OCI-LY3 (cell line): ENCODE measurements around the gene NCOA4.

Experiments used
- H2AFZ ChIP-seq: fragments of 200-600, 300-600 bp; shearing (Covaris generic); 2 replicates; pipeline ENCODE4 v1.6.0; 2014; ENCODE audit warnings: antibody characterized with exemption, low read depth, low read length
- H3K27ac ChIP-seq: fragments of 200-600, 300-600 bp; sonication (generic); 2 replicates; pipeline ENCODE4 v1.5.1; 2014; ENCODE audit warnings: mild to moderate bottlenecking, low read length, moderate library complexity, mixed read lengths
- H3K27me3 ChIP-seq: fragments of 200-600, 300-600 bp; sonication (generic); 2 replicates; pipeline ENCODE4 v1.6.1; 2014; ENCODE audit warnings: low read depth, low read length, mixed read lengths
- H3K36me3 ChIP-seq: fragments of 200-600, 300-600 bp; sonication (generic); replicated peaks from 2 replicates; pipeline ENCODE3; 2014; ENCODE audit warnings: low read depth, low read length, mixed read lengths
- H3K4me1 ChIP-seq: fragments of 300-600, 200-600 bp; sonication (generic); 2 replicates; pipeline ENCODE4 v1.6.1; 2014; ENCODE audit warnings: low read length, mixed read lengths
- H3K4me2 ChIP-seq: fragments of 200-600, 300-600 bp; sonication (generic); 2 replicates; pipeline ENCODE4 v1.6.1; 2014; ENCODE audit warnings: low read length, mixed read lengths
- H3K4me3 ChIP-seq: fragments of 300-600, 200-600 bp; sonication (generic); 2 replicates; pipeline ENCODE4 v1.5.1; 2014; ENCODE audit warnings: antibody characterized with exemption, mild to moderate bottlenecking, low read length, moderate library complexity
- H3K79me2 ChIP-seq: fragments of 300-600, 200-600 bp; shearing (Covaris generic); 2 replicates; pipeline ENCODE4 v1.6.1; 2014; ENCODE audit warnings: mild to moderate bottlenecking, low read length, mixed read lengths
- H3K9ac ChIP-seq: fragments of 300-600, 200-600 bp; shearing (Covaris generic); 2 replicates; pipeline ENCODE4 v1.6.0; 2014; ENCODE audit warnings: mild to moderate bottlenecking, low read length, moderate library complexity
- H3K9me3 ChIP-seq: fragments of 200-600, 300-600 bp; shearing (Covaris generic); 2 replicates; pipeline ENCODE4 v1.6.1; 2014; ENCODE audit warnings: low read length, mixed read lengths; ENCODE audit not compliant: insufficient read depth
- H4K20me1 ChIP-seq: fragments of 200-600, 300-600 bp; sonication (generic); 2 replicates; pipeline ENCODE4 v1.6.1; 2016; ENCODE audit warnings: low read length, mixed read lengths; ENCODE audit not compliant: insufficient read depth
- CTCF ChIP-seq: fragments of 200-600, 300-600 bp; sonication (generic); IDR thresholded peaks from 2 replicates; pipeline ENCODE4 v1.5.1; 2014; ENCODE audit warnings: antibody characterized with exemption, low read length, low read depth
- EZH2phosphoT487 ChIP-seq: fragments of 200-600 bp; shearing (Covaris generic); IDR thresholded peaks from 2 replicates; pipeline ENCODE4 v1.6.1; 2018; ENCODE audit warnings: antibody characterized with exemption, mixed run types, low read depth

The NCOA4 gene

GRCh38 chr10:46035923-46036849 is 5.8 kb upstream of the NCOA4 start:
- Histone ChIP-seq H3K27me3 (no peaks in the 10 kb centered on the region), H4K20me1 (no peaks in the 10 kb centered on the region), H3K4me1 (no peaks in the 10 kb centered on the region), H3K9me3 (no peaks in the 10 kb centered on the region), H2AFZ (no peak overlapping the region), H3K79me2 (no peaks in the 10 kb centered on the region), H3K4me3 (no peak overlapping the region), H3K27ac (no peak overlapping the region), H3K9ac (no peak overlapping the region), H3K36me3 (no peaks in the 10 kb centered on the region), H3K4me2 (no peak overlapping the region)
- TF ChIP-seq CTCF (no peak), EZH2phosphoT487 (no peak)

GRCh38 chr10:46033602-46034011 is 3.2 kb upstream of the NCOA4 start:
- Histone ChIP-seq H4K20me1 (peaks cover 8% of the 10 kb centered on the region), H3K4me2 (no peak overlapping the region), H3K9ac (no peak overlapping the region), H3K27ac (no peak overlapping the region), H3K4me1 (peaks cover 10% of the 10 kb centered on the region), H3K9me3 (no peaks in the 10 kb centered on the region), H2AFZ (peak overlapping the region; percentile 31; the same call in 1 of the 2 replicates), H3K4me3 (no peak overlapping the region), H3K79me2 (peaks cover 18% of the 10 kb centered on the region), H3K36me3 (no peaks in the 10 kb centered on the region), H3K27me3 (no peaks in the 10 kb centered on the region)
- TF ChIP-seq EZH2phosphoT487 = no peak
- TF ChIP-seq CTCF = no peak

GRCh38 chr10:46031648-46032532 is 1.5 kb upstream of the NCOA4 start:
- Histone ChIP-seq H3K27me3 (no peaks in the 10 kb centered on the region), H3K4me2 (no peak overlapping the region), H3K27ac (no peak overlapping the region), H3K4me3 (no peak overlapping the region), H3K9ac (no peak overlapping the region), H2AFZ (no peak overlapping the region), H3K4me1 (peaks cover 10% of the 10 kb centered on the region), H3K79me2 (peaks cover 33% of the 10 kb centered on the region), H4K20me1 (peaks cover 18% of the 10 kb centered on the region), H3K36me3 (no peaks in the 10 kb centered on the region), H3K9me3 (no peaks in the 10 kb centered on the region)
- TF ChIP-seq CTCF (no peak), EZH2phosphoT487 (no peak)

GRCh38 chr10:46029461-46030030 is 877 bp downstream of the NCOA4 start:
- Histone ChIP-seq H2AFZ (no peak overlapping the region), H4K20me1 (peaks cover 29% of the 10 kb centered on the region), H3K9me3 (no peaks in the 10 kb centered on the region), H3K4me3 (peak overlapping the region; percentile 99), H3K4me1 (peaks cover 10% of the 10 kb centered on the region), H3K79me2 (peaks cover 54% of the 10 kb centered on the region), H3K4me2 (peak overlapping the region; percentile 74), H3K36me3 (no peaks in the 10 kb centered on the region), H3K27me3 (no peaks in the 10 kb centered on the region), H3K9ac (peak overlapping the region; percentile 82), H3K27ac (no peak overlapping the region)
- TF ChIP-seq EZH2phosphoT487 (no peak), CTCF (no peak)
